Naive thymus-derived CD4-positive, alpha-beta T cell (primary cell): Measurements from ENCODE around the gene MGLL. TPM values are rescaled to one million over a fixed set of nuclear protein-coding genes. Genes with fewer than 3 reads are reported as not detected.

Experiments
- ATAC-seq: fragments of 150-1000 bp; cut with Tn5 transposase; 2 replicates; pipeline ENCODE4 v1.10.0; 2021; ENCODE audit warnings: mild to moderate bottlenecking, moderate library complexity
- CTCF ChIA-PET: fragments of 350-600 bp; sonication (Branson Sonifier 250); formaldehyde crosslinking; loops from one replicate; lab custom pipeline; 2021; ENCODE audit warnings: antibody characterized with exemption; lab: Charles Lee
- POLR2A ChIA-PET: fragments of 350-600 bp; sonication (Branson Sonifier 250); formaldehyde crosslinking; loops from one replicate; lab custom pipeline; 2021; ENCODE audit warnings: antibody characterized with exemption, inconsistent platforms; lab: Charles Lee
- DNase-seq, 9 donors: peaks; one replicate each; pipeline versions ENCODE4 v3.0.0 to v3.0.0-alpha.2; 2020 to 2022; ENCODE audit warnings: mixed read lengths in 1 of 9
- H3K27ac ChIP-seq: one replicate; pipeline ENCODE4 v1.7.0; 2013; ENCODE audit warnings: mild to moderate bottlenecking, low read depth, low read length, moderate library complexity
- H3K27me3 ChIP-seq, 2 donors: one replicate each; pipeline ENCODE4 v1.7.0; 2013; ENCODE audit warnings: low read length in 2 of 2, mild to moderate bottlenecking in 2 of 2, moderate library complexity in 2 of 2; ENCODE audit not compliant: control insufficient read depth in 2 of 2, insufficient read depth in 2 of 2
- H3K36me3 ChIP-seq, 3 experiments: 1 replicate in 2 of 3; 2 replicates in 1 of 3; pipeline ENCODE4 v1.7.0; 2013; ENCODE audit warnings: low read length in 3 of 3, mild to moderate bottlenecking in 3 of 3, moderate library complexity in 1 of 3; ENCODE audit not compliant: insufficient read depth in 3 of 3, control insufficient read depth in 2 of 3
- H3K4me1 ChIP-seq, 2 donors: one replicate each; pipeline ENCODE4 v1.7.0; 2013; ENCODE audit warnings: low read length in 2 of 2, mild to moderate bottlenecking in 2 of 2, moderate library complexity in 1 of 2; ENCODE audit not compliant: control insufficient read depth in 2 of 2, insufficient read depth in 2 of 2
- H3K4me3 ChIP-seq: 2 replicates; pipeline ENCODE4 v1.7.0; 2013; ENCODE audit warnings: mild to moderate bottlenecking, low read length
- H3K9me3 ChIP-seq, 3 experiments: 1 replicate in 2 of 3; 2 replicates in 1 of 3; pipeline ENCODE4 v1.7.0; 2013; ENCODE audit warnings: low read length in 3 of 3; ENCODE audit not compliant: control insufficient read depth in 2 of 3
- H3K27ac Mint-ChIP-seq, 9 donors: one replicate each; pipeline ENCODE4 v1.8.0; 2020 to 2022; ENCODE audit warnings: mixed read lengths in 9 of 9, mild to moderate bottlenecking in 8 of 9, moderate library complexity in 5 of 9, inconsistent platforms in 2 of 9
- H3K27me3 Mint-ChIP-seq, 5 donors: one replicate each; pipeline ENCODE4 v1.8.0; 2021 to 2022; ENCODE audit warnings: mixed read lengths in 5 of 5, mild to moderate bottlenecking in 1 of 5
- H3K36me3 Mint-ChIP-seq, 5 donors: one replicate each; pipeline ENCODE4 v1.8.0; 2020 to 2022; ENCODE audit warnings: mixed read lengths in 5 of 5, mild to moderate bottlenecking in 3 of 5, inconsistent platforms in 1 of 5
- H3K4me1 Mint-ChIP-seq, 7 donors: one replicate each; pipeline ENCODE4 v1.8.0; 2020 to 2022; ENCODE audit warnings: mixed read lengths in 7 of 7, mild to moderate bottlenecking in 3 of 7, inconsistent platforms in 1 of 7
- H3K4me3 Mint-ChIP-seq, 10 donors: one replicate each; pipeline ENCODE4 v1.8.0; 2020 to 2022; ENCODE audit warnings: mild to moderate bottlenecking in 10 of 10, mixed read lengths in 10 of 10, moderate library complexity in 6 of 10, inconsistent platforms in 2 of 10
- H3K9me3 Mint-ChIP-seq, 11 donors: one replicate each; pipeline ENCODE4 v1.8.0; 2020 to 2022; ENCODE audit warnings: mixed read lengths in 11 of 11, mild to moderate bottlenecking in 4 of 11, inconsistent platforms in 1 of 11, moderate library complexity in 1 of 11
- intact Hi-C, 2 donors: fragments of 100-400 bp; cut with micrococcal nuclease; formaldehyde crosslinking; loops; one replicate each; pipeline ENCODE4 v1.15.1; 2023
- polyA plus RNA-seq, 2 donors: library from polyadenylated mRNA; unstranded; fragments of 300-500 nt; fragmentation: Illumina TruSeq; gene quantifications; one replicate each; pipeline ENCODE4 v1.2.3, GENCODE V29; 2021
- total RNA-seq, 6 experiments: library from RNA in 5 of 6; stranded (reverse) in 5 of 6; gene quantifications; 1 replicate in 5 of 6; 2 replicates in 1 of 6; pipeline ENCODE4 v1.2.3 and lab custom pipeline; 2021 to 2026

The MGLL gene
- total and polyA plus RNA-seq, 7 experiments from 2014 or later = 1.0 to 6.0 (median 2.1) TPM; not detected in 2

GRCh38 chr3:127763337-127763736 is 59.0 kb downstream of the MGLL start:
- Mint-ChIP-seq H3K36me3 (peaks cover 0 to 4% (median 0%) of the 10 kb centered on the region in 5 donors), H3K4me3 (no peak overlapping the region), H3K27me3 (peaks cover 0 to 23% (median 9%) of the 10 kb centered on the region in 5 donors), H3K4me1 (peaks cover 0 to 15% (median 5%) of the 10 kb centered on the region in 7 donors), H3K9me3 (peaks cover 0 to 14% (median 6%) of the 10 kb centered on the region in 11 donors), H3K27ac (no peak overlapping the region)
- CTCF ChIA-PET = no interaction called here
- Histone ChIP-seq H3K9me3 (no peaks in the 10 kb centered on the region), H3K27me3 (no peaks in the 10 kb centered on the region), H3K27ac (no peak overlapping the region), H3K4me1 (no peaks in the 10 kb centered on the region), H3K4me3 (no peak overlapping the region), H3K36me3 (no peaks in the 10 kb centered on the region)
- DNase-seq (no peak), ATAC-seq (no peak)
- POLR2A ChIA-PET = no interaction called here
- intact Hi-C loops = no loop called here

GRCh38 chr3:127762787-127763105 is 59.6 kb downstream of the MGLL start:
- H3K4me3 ChIP-seq = no peak overlapping the region
- no peak overlapping the region for H3K27ac ChIP-seq
- Mint-ChIP-seq H3K9me3 (peaks cover 0 to 8% (median 4%) of the 10 kb centered on the region in 11 donors), H3K4me1 (peaks cover 0 to 15% (median 5%) of the 10 kb centered on the region in 7 donors), H3K27me3 (peaks cover 0 to 23% (median 3%) of the 10 kb centered on the region in 5 donors), H3K27ac (no peak overlapping the region), H3K36me3 (no peaks in the 10 kb centered on the region), H3K4me3 (no peak overlapping the region)
- ATAC-seq = no peak
- no peaks in the 10 kb centered on the region for H3K4me1 ChIP-seq
- H3K27me3 ChIP-seq = no peaks in the 10 kb centered on the region
- POLR2A ChIA-PET = no interaction called here
- no peaks in the 10 kb centered on the region for H3K9me3 ChIP-seq
- no peak for DNase-seq
- CTCF ChIA-PET = no interaction called here
- intact Hi-C loops = no loop called here
- no peaks in the 10 kb centered on the region for H3K36me3 ChIP-seq

- DNase-seq = no peak
- CTCF ChIA-PET = no interaction called here
- ATAC-seq = no peak
- H3K4me3 Mint-ChIP-seq = peak overlapping the region in 1 of 10 donors; percentile 2
- no peaks in the 10 kb centered on the region for H3K4me1 ChIP-seq
- H3K36me3 ChIP-seq = no peaks in the 10 kb centered on the region
- no peaks in the 10 kb centered on the region for H3K36me3 Mint-ChIP-seq
- intact Hi-C loops = no loop called here
- H3K27me3 Mint-ChIP-seq = peaks cover 0 to 23% (median 3%) of the 10 kb centered on the region in 5 donors
- no peaks in the 10 kb centered on the region for H3K27me3 ChIP-seq
- no peak overlapping the region for H3K27ac Mint-ChIP-seq
- H3K9me3 Mint-ChIP-seq = peaks cover 0 to 4% (median 1%) of the 10 kb centered on the region in 11 donors
- peaks cover 0 to 15% (median 5%) of the 10 kb centered on the region in 7 donors for H3K4me1 Mint-ChIP-seq
- H3K4me3 ChIP-seq = no peak overlapping the region
- no peak overlapping the region for H3K27ac ChIP-seq
- POLR2A ChIA-PET = no interaction called here
- H3K9me3 ChIP-seq = no peaks in the 10 kb centered on the region
These were observed 60.1 kb downstream of the MGLL start for GRCh38 chr3:127762077-127762786.

GRCh38 chr3:127761441-127761801 is 60.9 kb downstream of the MGLL start:
- ATAC-seq (peak; percentile 75), DNase-seq (no peak)
- H3K27me3 Mint-ChIP-seq = peaks cover 0 to 21% (median 3%) of the 10 kb centered on the region in 5 donors
- no peaks in the 10 kb centered on the region for H3K4me1 ChIP-seq
- ChIA-PET CTCF (no interaction called here), POLR2A (no interaction called here)
- H3K4me1 Mint-ChIP-seq = peaks cover 0 to 15% (median 5%) of the 10 kb centered on the region in 7 donors
- peaks cover 0 to 2% (median 0%) of the 10 kb centered on the region in 11 donors for H3K9me3 Mint-ChIP-seq
- H3K9me3 ChIP-seq = no peaks in the 10 kb centered on the region
- H3K4me3 Mint-ChIP-seq = no peak overlapping the region
- H3K27ac Mint-ChIP-seq = no peak overlapping the region
- no peaks in the 10 kb centered on the region for H3K27me3 ChIP-seq
- H3K36me3 Mint-ChIP-seq = no peaks in the 10 kb centered on the region
- H3K4me3 ChIP-seq = no peak overlapping the region
- intact Hi-C loops = no loop called here
- no peaks in the 10 kb centered on the region for H3K36me3 ChIP-seq
- H3K27ac ChIP-seq = no peak overlapping the region

GRCh38 chr3:127760791-127761440 is 61.4 kb downstream of the MGLL start:
- intact Hi-C loops = no loop called here
- H3K27me3 Mint-ChIP-seq = peaks cover 0 to 18% (median 3%) of the 10 kb centered on the region in 5 donors
- Histone ChIP-seq H3K27me3 (no peaks in the 10 kb centered on the region), H3K4me1 (no peaks in the 10 kb centered on the region), H3K27ac (no peak overlapping the region), H3K9me3 (no peaks in the 10 kb centered on the region), H3K36me3 (no peaks in the 10 kb centered on the region), H3K4me3 (no peak overlapping the region)
- peaks cover 0 to 15% (median 5%) of the 10 kb centered on the region in 7 donors for H3K4me1 Mint-ChIP-seq
- ChIA-PET POLR2A (no interaction called here), CTCF (no interaction called here)
- DNase-seq = no peak
- no peak overlapping the region for H3K4me3 Mint-ChIP-seq
- no peak for ATAC-seq
- peaks cover 0 to 2% (median 0%) of the 10 kb centered on the region in 11 donors for H3K9me3 Mint-ChIP-seq
- no peaks in the 10 kb centered on the region for H3K36me3 Mint-ChIP-seq
- H3K27ac Mint-ChIP-seq = no peak overlapping the region

- no peaks in the 10 kb centered on the region for H3K9me3 ChIP-seq
- no peaks in the 10 kb centered on the region for H3K36me3 ChIP-seq
- no peak overlapping the region for H3K4me3 ChIP-seq
- DNase-seq (no peak), ATAC-seq (no peak)
- intact Hi-C loops = no loop called here
- CTCF ChIA-PET = no interaction called here
- no peak overlapping the region for H3K27ac Mint-ChIP-seq
- peaks cover 0 to 18% (median 3%) of the 10 kb centered on the region in 5 donors for H3K27me3 Mint-ChIP-seq
- no peak overlapping the region for H3K27ac ChIP-seq
- H3K36me3 Mint-ChIP-seq = no peaks in the 10 kb centered on the region
- H3K4me3 Mint-ChIP-seq = no peak overlapping the region
- no peaks in the 10 kb centered on the region for H3K27me3 ChIP-seq
- H3K4me1 Mint-ChIP-seq = peaks cover 0 to 15% (median 6%) of the 10 kb centered on the region in 7 donors
- POLR2A ChIA-PET = interaction anchor here (0.5 kb wide), 1 partner anchor 42 kb away, joined by 3 read pairs; no protein-coding TSS in a partner anchor
- peaks cover 0 to 2% (median 0%) of the 10 kb centered on the region in 11 donors for H3K9me3 Mint-ChIP-seq
- H3K4me1 ChIP-seq = no peaks in the 10 kb centered on the region
These were observed 62.0 kb downstream of the MGLL start for GRCh38 chr3:127760361-127760760.
